NT2/D1 (cell line): ENCODE measurements around the gene NFATC3.

Source experiments
- SUZ12 ChIP-seq: IDR thresholded peaks from 2 replicates; pipeline ENCODE4 v1.6.1; 2011; ENCODE audit not compliant: insufficient read length, insufficient read depth; ENCODE audit errors: extremely low read depth
- YY1 ChIP-seq: IDR thresholded peaks from 2 replicates; pipeline ENCODE4 v1.6.1; 2011; ENCODE audit not compliant: insufficient read length, insufficient read depth
- ZNF274 ChIP-seq: IDR thresholded peaks from 2 replicates; pipeline ENCODE4 v1.6.1; 2011; ENCODE audit warnings: mild to moderate bottlenecking, low read depth, low read length

- TF ChIP-seq YY1: no peak
- TF ChIP-seq ZNF274: no peak
- TF ChIP-seq SUZ12: no peak
These were observed 184.6 kb downstream of the NFATC3 start for GRCh38 chr16:68269793-68270192.
